Renal cortical epithelial cell (primary cell): ENCODE measurements around the gene CYP2C19. TPM values are rescaled to one million over a fixed set of nuclear protein-coding genes. Genes with fewer than 3 reads are reported as not detected.
"Not testable (repeated sequence)": the region's sequence is repeated elsewhere in the genome, so short reads cannot be mapped to it uniquely, and the experiment has no call there.

ENCODE experiments used
- DNase-seq: peaks from one replicate; pipeline ENCODE4 v3.0.0-alpha.2; 2011; ENCODE audit warnings: low read depth
- total RNA-seq: library from RNA; depleted of rRNA; stranded (reverse); fragments of >200 nt; gene quantifications from 2 replicates; pipeline ENCODE4 v1.2.3, GENCODE V29; 2014

The CYP2C19 gene
- total RNA-seq, 1 donor from 2014 or later, result 0.05 TPM

- DNase-seq, result no peak
Measured at GRCh38 chr10:94879214-94879613, 116.7 kb downstream of the CYP2C19 start.

- no peak for DNase-seq
Measured at GRCh38 chr10:94889123-94889522, 126.6 kb downstream of the CYP2C19 start.

- no peak for DNase-seq
Measured at GRCh38 chr10:94890264-94891022, 128.0 kb downstream of the CYP2C19 start.

DNA sequence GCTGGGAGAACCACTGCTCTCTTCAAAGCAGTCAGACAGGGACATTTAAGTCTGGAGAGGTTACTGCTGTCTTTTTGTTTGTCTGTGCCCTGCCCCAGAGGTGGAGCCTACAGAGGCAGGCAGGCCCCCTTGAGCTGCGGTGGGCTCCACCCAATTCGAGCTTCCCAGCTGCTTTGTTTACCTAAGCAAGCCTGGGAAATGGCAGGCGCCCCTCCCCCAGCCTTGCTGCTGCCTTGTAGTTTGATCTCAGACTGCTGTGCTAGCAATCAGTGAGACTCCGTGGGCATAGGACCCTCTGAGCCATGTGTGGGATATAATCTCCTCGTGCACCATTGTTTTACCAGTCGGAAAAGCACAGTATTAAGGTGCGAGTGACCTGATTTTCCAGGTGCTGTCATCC is 135.9 kb downstream of the CYP2C19 start:
- not testable (repeated sequence) for DNase-seq

GRCh38 chr10:94902080-94902479 is 139.6 kb downstream of the CYP2C19 start:
- DNase-seq, result no peak

GRCh38 chr10:94902570-94902969 is 140.1 kb downstream of the CYP2C19 start:
- peak; percentile 100 for DNase-seq

Other genes with a start within 250 kb of the CYP2C19 start
- gene HELLS, start 216.9 kb upstream of the CYP2C19 start, total RNA-seq, result 18.9 and 24.3 TPM in 2 replicates
- 0.05 TPM in 1 of 2 replicates, not detected in the other for gene CYP2C18, start 79.0 kb upstream of the CYP2C19 start, total RNA-seq
- 0.85 TPM in 1 of 2 replicates, not detected in the other for gene CYP2C9, start 176.0 kb downstream of the CYP2C19 start, total RNA-seq